H1 (cell line): ENCODE measurements around the gene CAMTA1. TPM values are rescaled to one million over a fixed set of nuclear protein-coding genes. Genes with fewer than 3 reads are reported as not detected.
A peak's percentile ranks its signal among the peaks of the same experiment; 100 is the strongest.

Experiments used
- CTCF ChIA-PET: fragments of 300-600 bp; sonication (Branson Sonifier 250); formaldehyde crosslinking; loops from one replicate; lab custom pipeline; 2021; ENCODE audit not compliant: partially characterized antibody; lab: Charles Lee
- POLR2A ChIA-PET: fragments of 300-600 bp; sonication (Branson Sonifier 250); formaldehyde crosslinking; loops from one replicate; lab custom pipeline; 2021; ENCODE audit warnings: inconsistent platforms; ENCODE audit not compliant: partially characterized antibody; lab: Charles Lee
- DNase-seq, 2 experiments: peaks; one replicate each; pipeline versions ENCODE4 v3.0.0 to v3.0.0-alpha.2; 2010 to 2022; ENCODE audit warnings: low spot score in 2 of 2, low read depth in 1 of 2, mixed read lengths in 1 of 2
- FAIRE-seq: peaks from 2 replicates; lab custom pipeline; 2011; peaks lifted over from hg19 to GRCh38; lab: Jason Lieb, UNC
- H2AFZ ChIP-seq: 2 replicates; pipeline ENCODE4 v1.8.1; 2012; ENCODE audit warnings: low read length, inconsistent platforms
- H2AK5ac ChIP-seq: 2 replicates; pipeline ENCODE4 v1.6.1; 2013; ENCODE audit warnings: low read depth, low read length
- H2BK120ac ChIP-seq: replicated peaks from 2 replicates; pipeline ENCODE3; 2013; ENCODE audit warnings: low read depth, low read length, inconsistent platforms
- H2BK12ac ChIP-seq: 2 replicates; pipeline ENCODE4 v1.6.1; 2013; ENCODE audit warnings: low read depth, low read length
- H2BK15ac ChIP-seq: 2 replicates; pipeline ENCODE4 v1.6.1; 2013; ENCODE audit warnings: low read length
- H2BK20ac ChIP-seq: 2 replicates; pipeline ENCODE4 v1.6.1; 2013; ENCODE audit warnings: low read length
- H2BK5ac ChIP-seq: 2 replicates; pipeline ENCODE4 v1.6.1; 2013; ENCODE audit warnings: low read depth, low read length
- H3K14ac ChIP-seq: 2 replicates; pipeline ENCODE4 v1.6.1; 2013; ENCODE audit warnings: inconsistent platforms; ENCODE audit not compliant: insufficient read length
- H3K18ac ChIP-seq: 2 replicates; pipeline ENCODE4 v1.6.1; 2013; ENCODE audit warnings: low read length; ENCODE audit errors: extremely low read depth
- H3K23ac ChIP-seq: 2 replicates; pipeline ENCODE4 v1.6.1; 2013; ENCODE audit warnings: inconsistent platforms; ENCODE audit not compliant: insufficient read length
- H3K23me2 ChIP-seq: 2 replicates; pipeline ENCODE4 v1.6.1; 2013; ENCODE audit warnings: low read depth, low read length
- H3K27ac ChIP-seq: 2 replicates; pipeline ENCODE4 v1.6.1; 2011; ENCODE audit warnings: low read depth, low read length, inconsistent platforms
- H3K27me3 ChIP-seq, 4 experiments: replicated peaks in 1 of 4; 1 replicate in 1 of 4; 2 replicates in 3 of 4; pipeline versions ENCODE4 v1.6.1 to v1.8.1; 2011 to 2013; ENCODE audit warnings: low read length in 3 of 4, mild to moderate bottlenecking in 3 of 4, inconsistent platforms in 2 of 4, mixed read lengths in 2 of 4, moderate library complexity in 1 of 4; ENCODE audit not compliant: control insufficient read depth in 3 of 4, insufficient read depth in 3 of 4; ENCODE audit errors: extremely low read depth in 1 of 4
- H3K36me3 ChIP-seq, 4 experiments: 2 replicates each; pipeline versions ENCODE4 v1.6.1 to v1.8.1; 2011 to 2013; ENCODE audit warnings: mild to moderate bottlenecking in 4 of 4, low read length in 3 of 4, moderate library complexity in 2 of 4, control low read depth in 1 of 4, inconsistent platforms in 1 of 4; ENCODE audit not compliant: insufficient read depth in 4 of 4, control insufficient read depth in 2 of 4
- H3K4ac ChIP-seq: replicated peaks from 2 replicates; pipeline ENCODE3; 2013; ENCODE audit warnings: low read length, low read depth, mixed read lengths, inconsistent platforms; ENCODE audit not compliant: insufficient read length
- H3K4me1 ChIP-seq, 4 experiments: replicated peaks in 1 of 4; 1 replicate in 1 of 4; 2 replicates in 3 of 4; pipeline versions ENCODE4 v1.6.1 to v1.8.1; 2011 to 2013; ENCODE audit warnings: low read length in 3 of 4, inconsistent platforms in 2 of 4, mixed read lengths in 1 of 4; ENCODE audit not compliant: insufficient read depth in 4 of 4, control insufficient read depth in 3 of 4
- H3K4me2 ChIP-seq, 2 experiments: 2 replicates each; pipeline versions ENCODE4 v1.6.1 to v1.8.1; 2011 to 2013; ENCODE audit warnings: low read depth in 2 of 2, low read length in 2 of 2, control low read depth in 1 of 2, inconsistent platforms in 1 of 2, mild to moderate bottlenecking in 1 of 2; ENCODE audit not compliant: insufficient read depth in 1 of 2
- H3K4me3 ChIP-seq, 4 experiments: fragments of 200-600, 300-600 bp in 1 of 4; sonication (generic), shearing (Covaris generic), sonication (Bioruptor Twin) in 1 of 4; 2 replicates each; pipeline versions ENCODE4 v1.5.1 to v1.8.1; 2011 to 2016; ENCODE audit warnings: low read length in 4 of 4, low read depth in 3 of 4, control low read depth in 2 of 4, inconsistent platforms in 2 of 4, mild to moderate bottlenecking in 2 of 4, mixed read lengths in 1 of 4, moderate library complexity in 1 of 4; ENCODE audit not compliant: insufficient read depth in 2 of 4; ENCODE audit errors: extremely low read depth in 1 of 4
- H3K56ac ChIP-seq: replicated peaks from 2 replicates; pipeline ENCODE3; 2013; ENCODE audit warnings: low read depth, mild to moderate bottlenecking, mixed read lengths, low read length, inconsistent platforms; ENCODE audit not compliant: insufficient read length
- H3K79me1 ChIP-seq: 2 replicates; pipeline ENCODE4 v1.6.1; 2013; ENCODE audit warnings: low read depth, low read length, control low read depth
- H3K79me2 ChIP-seq, 2 experiments: 2 replicates each; pipeline versions ENCODE4 v1.6.1 to v1.8.1; 2012 to 2013; ENCODE audit warnings: low read length in 2 of 2, mild to moderate bottlenecking in 2 of 2, inconsistent platforms in 1 of 2; ENCODE audit not compliant: insufficient read depth in 2 of 2, control insufficient read depth in 1 of 2
- H3K9ac ChIP-seq, 4 experiments: replicated peaks in 1 of 4; 1 replicate in 1 of 4; 2 replicates in 3 of 4; pipeline versions ENCODE4 v1.6.1 to v1.8.1; 2011 to 2013; ENCODE audit warnings: low read depth in 3 of 4, low read length in 3 of 4, control low read depth in 2 of 4, mild to moderate bottlenecking in 2 of 4, moderate library complexity in 2 of 4, inconsistent platforms in 1 of 4; ENCODE audit errors: extremely low read depth in 1 of 4
- H3K9me3 ChIP-seq, 2 experiments: 2 replicates each; pipeline versions ENCODE4 v1.6.1 to v1.8.1; 2012 to 2013; ENCODE audit warnings: mild to moderate bottlenecking in 2 of 2, moderate library complexity in 2 of 2, control low read depth in 1 of 2, inconsistent platforms in 1 of 2, low read depth in 1 of 2, low read length in 1 of 2, mixed read lengths in 1 of 2; ENCODE audit not compliant: insufficient read depth in 2 of 2
- H4K20me1 ChIP-seq, 2 experiments: replicated peaks in 1 of 2; 2 replicates each; pipeline versions ENCODE3 to v1.8.1; 2011 to 2013; ENCODE audit warnings: inconsistent platforms in 2 of 2, low read length in 2 of 2, mild to moderate bottlenecking in 1 of 2; ENCODE audit not compliant: insufficient read depth in 2 of 2, control insufficient read depth in 1 of 2
- H4K5ac ChIP-seq: 2 replicates; pipeline ENCODE4 v1.6.1; 2013; ENCODE audit warnings: low read length, low read depth, mixed read lengths, inconsistent platforms; ENCODE audit not compliant: insufficient read length
- H4K8ac ChIP-seq: 2 replicates; pipeline ENCODE4 v1.8.0; 2013; ENCODE audit warnings: mild to moderate bottlenecking, moderate library complexity, low read length, inconsistent platforms; ENCODE audit not compliant: insufficient read depth; ENCODE audit errors: extremely low read depth
- H4K91ac ChIP-seq: replicated peaks from 2 replicates; pipeline ENCODE3; 2013; ENCODE audit warnings: low read length, mixed read lengths, inconsistent platforms; ENCODE audit not compliant: insufficient read length
- EZH2 ChIP-seq: fragments of 200-600 bp; sonication (generic); IDR thresholded peaks from 2 replicates; pipeline ENCODE4 v1.7.1; 2012; ENCODE audit warnings: low read depth, mild to moderate bottlenecking, moderate library complexity, low read length, inconsistent platforms; ENCODE audit not compliant: severe bottlenecking
- FOSL1 ChIP-seq: IDR thresholded peaks from 2 replicates; pipeline ENCODE4 v1.6.1; 2011; ENCODE audit warnings: mild to moderate bottlenecking, low read depth, low read length, moderate library complexity; ENCODE audit not compliant: insufficient read depth
- GTF2F1 ChIP-seq: IDR thresholded peaks from 2 replicates; pipeline ENCODE4 v1.6.1; 2012; ENCODE audit warnings: low read depth, low read length, improper control_type of control experiment, borderline replicate concordance
- HDAC2 ChIP-seq, 2 experiments: fragments of 300-600 bp in 1 of 2; sonication (generic) in 1 of 2; IDR thresholded peaks; 2 replicates each; pipeline ENCODE4 v1.6.1; 2011 to 2012; ENCODE audit warnings: low read depth in 2 of 2, low read length in 2 of 2, mild to moderate bottlenecking in 2 of 2, moderate library complexity in 2 of 2, borderline replicate concordance in 1 of 2, inconsistent platforms in 1 of 2
- HDAC6 ChIP-seq: IDR thresholded peaks from one replicate; pipeline ENCODE4 v1.7.1; 2012; ENCODE audit warnings: low read depth, mild to moderate bottlenecking, inconsistent platforms, low read length, moderate library complexity
- KDM4A ChIP-seq: IDR thresholded peaks from one replicate; pipeline ENCODE4 v1.7.1; 2012; ENCODE audit warnings: low read depth, mild to moderate bottlenecking, moderate library complexity, low read length, inconsistent platforms; ENCODE audit not compliant: severe bottlenecking
- NANOG ChIP-seq: IDR thresholded peaks from 2 replicates; pipeline ENCODE4 v1.6.1; 2011; ENCODE audit warnings: low read length, low read depth, mild to moderate bottlenecking, inconsistent platforms; ENCODE audit not compliant: insufficient read depth, poor library complexity, severe bottlenecking
- RXRA ChIP-seq: IDR thresholded peaks from 2 replicates; pipeline ENCODE4 v1.6.1; 2011; ENCODE audit warnings: low read depth, mild to moderate bottlenecking, low read length, moderate library complexity; ENCODE audit not compliant: insufficient read depth
- SIRT6 ChIP-seq: IDR thresholded peaks from one replicate; pipeline ENCODE4 v1.7.1; 2012; ENCODE audit warnings: low read length, inconsistent platforms
- SIX5 ChIP-seq: IDR thresholded peaks from 2 replicates; pipeline ENCODE4 v1.6.1; 2011; ENCODE audit warnings: mild to moderate bottlenecking, low read depth, low read length
- SP2 ChIP-seq: IDR thresholded peaks from 2 replicates; pipeline ENCODE4 v1.6.1; 2012; ENCODE audit warnings: mild to moderate bottlenecking, low read length, inconsistent platforms
- TCF12 ChIP-seq: IDR thresholded peaks from 2 replicates; pipeline ENCODE4 v1.6.1; 2011; ENCODE audit warnings: low read depth, mild to moderate bottlenecking, low read length
- ZNF274 ChIP-seq: IDR thresholded peaks from 2 replicates; pipeline ENCODE4 v1.7.0; 2012; ENCODE audit warnings: low read length, borderline replicate concordance; ENCODE audit errors: extremely low read depth
- WGBS, 2 experiments: shearing (Covaris generic) in 1 of 2; methylation state at CpG; one replicate each; pipeline versions ENCODE4 v1.1.6 to v1.1.7; 2013 to 2015; ENCODE audit warnings: low lambda C conversion rate in 2 of 2, mixed read lengths in 2 of 2, inconsistent platforms in 1 of 2, low coverage in 1 of 2, missing lambda C conversion rate in 1 of 2; ENCODE audit not compliant: insufficient replicate concordance in 2 of 2, insufficient coverage in 1 of 2, insufficient read length in 1 of 2; ENCODE audit errors: extremely low coverage in 1 of 2, missing lambda C conversion rate in 1 of 2; 5-methylcytosine and 5-hydroxymethylcytosine counted together
- polyA plus RNA-seq, 7 experiments: library from polyadenylated mRNA; depleted of rRNA in 3 of 7; stranded (reverse) in 5 of 7; unstranded in 2 of 7; fragments of >200 nt in 5 of 7; fragments of 200-250 nt in 2 of 7; gene quantifications; 1 replicate in 5 of 7; 2 replicates in 1 of 7; 4 replicates in 1 of 7; pipeline versions ENCODE4 v1.2.1 to v1.2.3, GENCODE V29; 2011 to 2013; ENCODE audit warnings: missing spikeins in 2 of 7, mixed read lengths in 2 of 7
- total RNA-seq: library from RNA; stranded (reverse); fragmentation: NEBNext Ultra II Directional; extraction: Animal tissue kit (Norgen Biotek cat#: 25700); gene quantifications from 2 replicates; pipeline ENCODE4 v1.2.1, GENCODE V29; 2021
- TF ChIP-seq, protein P1 (sequence below): IDR thresholded peaks from 2 replicates; pipeline ENCODE4 v1.6.1; 2011; ENCODE audit warnings: low read depth, mild to moderate bottlenecking, low read length; ENCODE audit not compliant: insufficient read depth

Gene CAMTA1
- total and polyA plus RNA-seq, 2 of the 8 experiments (the other 6 are each of a cell fraction or from before 2014, with no cell fraction given), result 65.0 to 119 TPM

DNA sequence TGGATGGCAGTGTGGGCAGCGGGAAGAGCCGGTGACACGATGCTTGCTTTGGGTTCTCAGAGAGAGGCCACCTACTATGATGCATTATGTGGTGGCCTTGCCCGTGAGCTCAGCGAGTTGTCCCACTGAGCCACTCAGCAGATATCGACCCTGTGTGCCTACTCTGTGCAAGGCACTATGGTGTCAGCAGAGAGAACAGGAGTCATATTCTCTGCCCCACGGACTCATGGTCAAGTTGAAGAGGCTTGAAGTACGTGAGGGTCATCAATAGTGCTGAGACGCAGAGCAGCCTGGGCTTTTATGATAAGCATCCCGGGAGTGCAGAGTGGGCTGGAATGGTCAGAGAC, 466.2 kb downstream of the CAMTA1 start:
- H3K18ac ChIP-seq, result no peak overlapping the region
- H3K4me1 ChIP-seq, result no peaks in the 10 kb centered on the region; a peak in 1 of 7 replicates
- no peak overlapping the region for H3K9ac ChIP-seq
- ChIA-PET POLR2A (no interaction called here), CTCF (interaction anchor here (0.7 to 1.1 kb wide), 4 partner anchors 12 to 224 kb away, joined by 3 to 4 read pairs (median 3); no protein-coding TSS in a partner anchor)
- no peak overlapping the region for H3K4me3 ChIP-seq
- no peaks in the 10 kb centered on the region for H3K79me2 ChIP-seq
- H3K23me2 ChIP-seq, result no peaks in the 10 kb centered on the region
- H4K8ac ChIP-seq, result no peak overlapping the region; the same call in 1 of the 2 replicates
- peak overlapping the region; percentile 46; the same call in 1 of the 2 replicates for H2BK15ac ChIP-seq
- H3K79me1 ChIP-seq, result no peaks in the 10 kb centered on the region
- no peak for FAIRE-seq
- H4K5ac ChIP-seq, result no peak overlapping the region
- H2BK120ac ChIP-seq, result no peak overlapping the region
- H3K36me3 ChIP-seq, result no peaks in the 10 kb centered on the region
- no peak overlapping the region for H2AK5ac ChIP-seq
- H3K4me2 ChIP-seq, result no peak overlapping the region
- no peaks in the 10 kb centered on the region for H3K9me3 ChIP-seq
- no peak overlapping the region for H2BK20ac ChIP-seq
- no peak overlapping the region for H2BK5ac ChIP-seq
- no peak overlapping the region for H3K27ac ChIP-seq
- H3K4ac ChIP-seq, result no peak overlapping the region
- DNase-seq, result no peak
- H4K20me1 ChIP-seq, result no peaks in the 10 kb centered on the region
- no peak overlapping the region for H2AFZ ChIP-seq
- no peaks in the 10 kb centered on the region for H3K27me3 ChIP-seq
- 96% methylated on average over 10 of the region's 10 CpGs; no CpG with 5 or more reads in 1 of the 2 experiments for WGBS, 2 experiments
- no peak overlapping the region for H2BK12ac ChIP-seq
- no peak overlapping the region for H4K91ac ChIP-seq
- H3K14ac ChIP-seq, result no peak overlapping the region
- no peak overlapping the region for H3K23ac ChIP-seq
- no peak overlapping the region for H3K56ac ChIP-seq
- TF ChIP-seq FOSL1 (no peak), ZNF274 (no peak), HDAC2 (IDR thresholded peaks at IDR 0.05; ENCODE audit: borderline replicate concordance in 1 of 2, low read depth in 2 of 2, low read length in 2 of 2) (no peak), NANOG (no peak), GTF2F1 (no peak), TCF12 (no peak), HDAC6 (no peak), EZH2 (no peak), SIRT6 (no peak), RXRA (no peak), SP2 (no peak), KDM4A (no peak), SIX5 (no peak)
- TF ChIP-seq, protein P1, sequence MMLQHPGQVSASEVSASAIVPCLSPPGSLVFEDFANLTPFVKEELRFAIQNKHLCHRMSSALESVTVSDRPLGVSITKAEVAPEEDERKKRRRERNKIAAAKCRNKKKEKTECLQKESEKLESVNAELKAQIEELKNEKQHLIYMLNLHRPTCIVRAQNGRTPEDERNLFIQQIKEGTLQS, result no peak
